B cell (primary cell): ENCODE measurements around the gene CFTR.

Experiments used
- CTCF ChIP-seq: fragments of 200-600 bp; IDR thresholded peaks from one replicate; pipeline ENCODE4 v1.8.0; 2022; ENCODE audit warnings: antibody characterized with exemption, mild to moderate bottlenecking
- EZH2 ChIP-seq: IDR thresholded peaks from 2 replicates; pipeline ENCODE4 v1.6.1; 2012; ENCODE audit warnings: borderline replicate concordance, low read depth, mild to moderate bottlenecking, moderate library complexity, low read length; ENCODE audit not compliant: insufficient read depth, poor library complexity, severe bottlenecking

DNA sequence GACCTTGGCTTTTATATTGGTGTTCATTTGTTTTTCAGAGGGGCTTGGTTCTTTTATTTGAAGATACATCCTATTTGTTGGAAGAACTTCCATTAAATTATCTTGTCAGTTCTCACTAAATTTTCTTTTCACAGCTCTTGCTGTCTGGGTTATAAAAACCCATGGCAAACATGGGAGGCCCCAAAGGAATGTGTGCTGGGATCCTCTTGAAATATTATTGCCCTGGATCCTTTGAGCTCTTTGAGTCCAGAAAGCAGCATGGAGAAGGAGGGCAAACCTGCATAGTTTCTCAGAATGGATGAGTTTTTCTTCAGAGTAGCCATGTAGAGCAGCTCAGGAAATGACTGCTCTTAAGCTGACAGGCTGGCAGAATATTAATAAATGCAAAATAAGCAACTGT, 206.0 kb downstream of the CFTR start:
- no peak for TF ChIP-seq CTCF
- TF ChIP-seq EZH2, result no peak
